Loucy (cell line): ENCODE measurements around the gene PTPRN2.

ENCODE experiments used
- CTCF ChIP-seq: fragments of 200-600 bp; sonication (generic); conservative IDR thresholded peaks from 2 replicates; pipeline ENCODE4 v1.5.1; 2014; ENCODE audit warnings: mild to moderate bottlenecking, antibody characterized with exemption, low read length
- EZH2phosphoT487 ChIP-seq: fragments of 200-600 bp; IDR thresholded peaks from 2 replicates; pipeline ENCODE4 v1.6.1; 2018; ENCODE audit warnings: antibody characterized with exemption, mild to moderate bottlenecking, moderate library complexity, borderline replicate concordance

GRCh38 chr7:157574120-157574825 lies 1013.4 kb downstream of the PTPRN2 start:
- TF ChIP-seq CTCF (no peak), EZH2phosphoT487 (no peak)
